NCI-H2171 (cell line): Measurements from ENCODE around the gene FKRP.
A peak's percentile ranks its signal among the peaks of the same experiment; 100 is the strongest.
"Not testable (repeated sequence)": the region's sequence is repeated elsewhere in the genome, so short reads cannot be mapped to it uniquely, and the experiment has no call there.

Source experiments
- DNase-seq: peaks from one replicate; lab custom pipeline; 2025; lab: John Stamatoyannopoulos, UW

The FKRP gene

DNA sequence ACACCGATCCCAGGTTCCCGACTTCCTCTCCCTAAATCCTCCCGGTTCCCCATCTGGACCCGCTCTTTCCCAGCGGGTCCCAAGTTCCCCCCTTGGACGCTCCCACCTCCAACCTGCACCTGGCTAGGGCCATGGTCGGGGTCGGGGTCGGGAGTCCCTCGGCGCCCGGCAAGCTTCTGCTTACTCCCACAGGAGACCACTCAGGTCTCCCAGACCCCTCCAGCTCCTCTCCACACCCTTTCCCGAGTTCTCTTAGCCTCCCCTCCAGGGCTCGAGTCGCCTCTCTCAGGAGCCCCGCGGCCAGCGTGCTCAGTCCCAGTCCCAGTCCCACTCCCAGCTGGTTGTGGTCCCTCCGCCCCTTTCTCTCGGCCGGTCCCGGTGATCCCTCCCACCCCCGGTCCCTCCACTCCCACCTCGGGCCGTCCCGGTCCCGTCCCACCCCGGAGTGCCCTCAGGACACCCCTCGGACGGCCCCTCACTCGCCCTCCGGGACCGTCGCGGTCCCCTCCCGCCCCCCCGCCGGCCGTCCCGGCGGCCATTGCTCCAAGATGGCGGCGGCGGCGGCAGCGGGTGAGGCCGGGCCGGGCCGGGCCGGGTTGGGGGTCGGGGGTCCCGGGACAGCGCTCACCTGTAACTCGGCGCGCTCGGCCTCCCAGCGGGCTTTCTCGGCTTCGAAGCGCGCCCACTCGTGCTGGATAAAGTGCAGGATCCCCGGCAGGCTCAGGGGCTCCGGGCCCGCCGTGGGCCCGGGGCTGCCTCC is at the start of gene FKRP:
Gene FKRP (plus strand): TSS at position 537 of the 760 bp plus-strand sequence. CDS start 9,394 bp downstream, outside the sequence.
- no peak for DNase-seq

- DNase-seq = no peak
These were observed 49.0 kb upstream of the FKRP start for GRCh38 chr19:46696866-46697203.

DNA sequence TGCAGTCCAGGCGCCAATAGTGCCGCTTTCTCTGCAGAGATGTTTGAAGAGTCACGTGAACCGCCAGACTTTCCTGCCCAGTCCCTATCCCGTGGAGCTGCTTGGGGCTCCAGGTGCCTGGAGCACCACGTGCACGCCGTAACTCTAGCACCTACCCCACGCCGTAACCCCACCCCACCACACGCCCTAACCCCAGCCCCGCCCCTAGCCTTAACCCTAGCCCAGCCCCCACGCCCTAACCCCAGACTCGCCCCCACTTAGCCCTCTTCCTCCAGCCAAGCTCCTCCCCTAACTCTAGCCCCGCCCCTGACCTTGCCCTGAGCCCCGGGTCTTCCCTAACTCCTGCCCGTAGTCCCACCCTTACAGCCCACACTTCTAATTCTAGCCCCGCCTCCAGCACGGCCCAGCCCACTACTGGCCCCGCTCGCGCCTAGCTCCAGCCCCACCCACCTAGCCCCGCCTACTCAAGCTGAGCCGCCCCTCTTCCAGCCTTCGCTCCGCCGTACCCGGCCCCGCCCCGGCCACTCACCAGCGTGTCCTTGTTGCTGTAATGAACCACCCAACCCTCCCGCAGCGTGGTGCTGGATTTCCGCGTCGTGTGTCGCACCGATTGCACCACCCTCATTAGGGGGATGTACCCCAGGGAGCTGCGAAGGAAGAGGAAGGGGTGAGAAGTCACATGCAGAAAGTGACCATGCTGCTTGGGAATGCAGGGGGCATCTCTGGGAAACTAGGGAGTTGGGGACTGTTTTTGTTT is 48.5 kb upstream of the FKRP start:
- DNase-seq = peak; percentile 78

- DNase-seq = no peak
These were observed 47.2 kb upstream of the FKRP start for GRCh38 chr19:46698395-46699321.

- DNase-seq = no peak
These were observed 45.2 kb upstream of the FKRP start for GRCh38 chr19:46700704-46701103.

DNA sequence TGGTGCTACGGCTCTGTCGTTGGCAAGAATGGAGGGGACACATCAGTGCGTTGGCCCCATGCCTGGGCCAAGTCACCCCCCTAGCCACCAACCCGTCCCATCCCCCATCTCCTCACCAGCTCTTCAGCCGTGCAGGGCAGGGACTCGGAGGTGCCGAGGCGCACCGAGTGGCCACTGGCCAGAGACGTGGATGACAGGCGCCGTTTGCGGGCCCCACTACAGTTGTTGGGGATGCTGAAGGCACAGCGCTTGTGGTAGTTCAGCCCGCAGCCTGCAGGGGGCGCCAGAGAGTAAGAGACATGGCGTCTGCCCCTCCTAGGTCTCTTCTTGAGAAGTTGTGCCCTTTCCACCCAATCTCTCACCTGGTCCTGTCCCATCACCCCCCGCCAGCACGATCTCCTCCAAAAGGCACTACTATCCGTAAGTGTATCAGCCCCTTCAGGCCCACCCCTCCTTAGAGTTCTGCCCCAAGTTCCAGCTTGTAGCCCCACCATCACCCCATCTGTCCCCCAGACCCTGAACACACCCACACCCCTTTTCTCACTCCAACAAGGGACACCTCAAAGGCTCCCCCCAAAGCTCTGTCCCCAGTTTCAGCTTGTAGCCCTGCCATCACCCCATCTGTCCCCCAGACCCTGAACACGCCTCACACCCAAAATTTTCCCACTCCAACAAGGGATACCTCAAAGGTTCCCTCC is 41.3 kb upstream of the FKRP start:
- DNase-seq = no peak

DNA sequence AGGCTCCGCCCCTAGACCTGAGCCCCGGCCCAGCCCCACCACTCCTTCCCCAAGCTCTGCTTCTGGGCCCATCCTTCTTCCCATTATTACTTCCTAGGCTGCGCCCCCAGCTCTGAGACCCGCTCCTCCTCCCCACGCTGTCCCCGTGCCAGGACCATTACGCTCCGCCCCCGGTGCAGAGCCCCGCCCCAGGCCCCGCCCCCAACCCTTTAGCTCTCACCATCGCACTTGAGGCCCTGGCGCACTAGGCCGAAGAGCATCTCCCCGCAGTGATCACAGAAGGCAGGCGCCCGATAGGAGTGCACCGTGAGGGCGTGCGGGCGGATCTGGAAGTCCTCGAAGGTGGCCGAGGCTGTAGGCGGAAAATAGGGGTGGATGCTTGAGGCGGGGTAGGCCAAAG is 35.2 kb upstream of the FKRP start:
- no peak for DNase-seq

- DNase-seq = not testable (repeated sequence)
These were observed 33.0 kb upstream of the FKRP start for GRCh38 chr19:46712768-46713338.

DNA sequence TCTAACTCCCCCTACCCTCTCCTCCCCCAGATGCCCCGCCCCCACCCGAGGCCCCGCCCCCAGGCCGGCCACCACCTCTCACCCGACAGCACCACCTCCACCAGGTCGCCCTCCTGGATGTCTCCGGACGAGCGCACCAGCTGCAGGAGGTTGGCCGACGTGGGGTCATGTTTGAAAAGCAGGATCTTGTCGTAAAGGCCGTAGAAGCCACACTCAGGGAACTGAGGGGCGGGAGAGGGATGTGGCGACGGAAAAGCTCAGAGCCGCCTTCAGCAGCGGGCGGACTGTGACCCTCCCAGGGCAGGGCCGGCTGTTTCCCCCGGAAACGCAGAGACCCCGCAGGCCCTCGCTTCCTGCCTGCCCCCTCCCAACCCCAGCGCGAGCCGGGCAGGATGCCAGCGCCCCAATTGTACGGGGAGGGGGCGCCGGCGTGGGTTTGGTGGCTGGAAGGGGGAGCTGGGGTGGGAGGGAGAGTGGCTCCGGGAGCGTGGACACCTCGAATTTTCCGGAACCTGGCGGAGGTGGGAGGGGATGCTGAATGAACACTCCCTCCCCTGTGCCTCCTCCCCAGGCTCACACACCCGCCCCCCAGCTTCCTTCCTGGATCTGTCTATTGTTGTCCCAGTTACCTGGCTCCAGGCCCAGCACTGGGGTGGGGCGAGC is 31.9 kb upstream of the FKRP start:
- DNase-seq = peak; percentile 80

DNA sequence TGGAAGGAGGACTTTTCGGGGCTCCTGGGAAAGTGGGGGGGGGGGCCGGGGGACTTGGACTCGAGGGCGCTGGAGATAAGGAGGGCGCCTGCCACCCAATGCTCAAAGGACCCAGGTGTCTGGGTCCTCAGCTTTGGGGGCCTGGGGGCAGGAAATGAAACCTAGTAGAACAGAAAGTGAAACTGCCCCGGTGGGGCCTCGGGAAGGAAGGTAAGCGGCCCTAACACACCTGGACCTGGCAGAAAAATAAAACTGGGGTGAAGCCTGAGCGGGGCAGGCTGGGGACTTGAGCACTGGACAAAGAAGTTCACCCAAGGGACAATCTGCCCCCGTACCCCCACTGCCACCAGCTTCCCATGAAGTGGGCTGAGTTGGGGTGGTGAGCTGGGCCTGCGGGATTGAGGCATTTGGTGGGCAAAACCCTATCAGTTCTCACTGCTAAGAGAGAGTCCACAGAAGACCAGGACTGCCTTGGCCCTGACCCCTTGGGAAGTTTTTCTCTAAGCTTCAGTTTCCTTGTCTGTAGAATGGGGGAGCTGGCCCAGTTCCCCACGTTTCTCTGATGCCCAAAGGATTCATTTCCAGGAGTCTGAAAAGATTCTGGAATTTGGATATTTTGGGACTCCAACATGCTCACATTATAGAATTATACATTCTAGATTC is 31.3 kb upstream of the FKRP start:
- no peak for DNase-seq

- DNase-seq = no peak
These were observed 30.3 kb upstream of the FKRP start for GRCh38 chr19:46715620-46715974.

- no peak for DNase-seq
These were observed 29.7 kb upstream of the FKRP start for GRCh38 chr19:46715975-46716671.

DNA sequence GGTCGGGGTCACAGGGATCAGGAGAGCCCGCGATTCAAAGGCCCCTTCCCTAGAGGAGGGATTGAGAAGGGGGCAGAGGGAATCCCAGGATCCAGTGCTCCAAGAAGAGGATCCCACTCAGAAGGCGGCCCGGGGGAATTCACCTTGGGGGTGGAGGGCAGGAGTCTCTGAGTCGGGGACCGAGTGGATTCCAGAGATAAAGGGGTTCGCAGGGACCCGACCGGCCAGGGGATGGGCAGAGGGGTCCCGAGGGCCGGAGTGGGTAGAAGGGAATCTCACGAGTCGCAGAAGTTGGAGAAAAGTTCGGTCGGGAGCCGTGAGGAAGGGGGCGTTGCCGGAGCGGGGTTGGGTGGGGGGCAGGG is 29.2 kb upstream of the FKRP start:
- no peak for DNase-seq

DNA sequence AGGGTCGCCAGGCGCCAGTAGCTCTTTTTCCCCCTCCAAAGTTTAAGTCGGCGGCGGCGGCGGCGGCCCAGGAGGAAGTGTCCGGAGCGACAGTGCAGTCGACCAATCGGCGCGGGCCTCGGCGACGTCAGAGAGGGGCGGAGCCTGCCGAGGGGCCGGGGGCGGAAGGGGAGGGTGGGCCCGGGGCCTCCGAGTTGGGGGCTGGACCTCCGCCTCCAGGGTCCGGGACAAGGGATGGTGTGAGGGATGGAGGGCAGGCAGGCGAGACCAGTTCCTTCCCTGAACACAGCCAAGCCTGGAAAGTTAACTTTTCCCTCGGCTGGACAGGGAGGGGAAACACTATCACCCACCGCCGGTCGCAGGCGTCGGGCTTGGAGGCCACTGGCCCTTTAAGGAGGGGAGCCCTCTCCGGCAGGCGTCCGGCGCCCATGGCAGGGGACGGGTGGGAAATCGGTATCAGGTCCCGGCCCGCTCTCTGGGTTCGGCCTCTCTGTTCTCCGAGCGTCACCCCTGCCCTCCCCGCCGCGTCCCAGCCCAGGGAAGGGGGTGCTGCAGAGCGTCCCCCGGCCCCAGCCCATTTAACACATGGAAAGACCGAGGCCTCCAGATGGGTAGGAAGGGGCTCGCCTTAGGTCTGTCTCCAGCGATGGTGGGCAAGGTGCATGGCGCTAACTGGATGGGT is 28.7 kb upstream of the FKRP start, which contains the start of gene PRKD2:
Gene PRKD2 (minus strand): TSS at position 81 of the 682 bp plus-strand sequence. CDS start 744 bp downstream, outside the sequence.
- peak; percentile 58 for DNase-seq

DNA sequence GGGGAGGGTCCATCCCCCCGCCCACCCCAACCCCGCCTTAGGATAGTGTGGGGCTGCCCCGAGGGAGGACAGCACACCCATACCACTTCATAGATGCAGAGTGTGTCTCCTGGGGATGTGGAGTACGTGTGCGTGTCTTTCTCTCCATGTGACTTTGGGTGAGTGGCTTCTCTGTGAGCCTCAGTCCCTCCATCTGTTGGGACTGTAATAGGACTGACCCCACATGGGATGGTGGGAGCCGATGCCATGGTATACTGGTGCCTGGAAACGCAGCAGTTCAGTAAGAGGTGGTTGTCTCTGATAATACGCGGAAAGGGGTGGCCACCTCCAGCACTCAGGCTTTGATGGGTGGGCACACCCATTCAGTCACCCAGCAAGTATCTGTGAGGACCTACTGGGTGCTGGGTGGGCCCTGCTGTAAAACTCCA is 28.1 kb upstream of the FKRP start:
- DNase-seq = no peak

DNA sequence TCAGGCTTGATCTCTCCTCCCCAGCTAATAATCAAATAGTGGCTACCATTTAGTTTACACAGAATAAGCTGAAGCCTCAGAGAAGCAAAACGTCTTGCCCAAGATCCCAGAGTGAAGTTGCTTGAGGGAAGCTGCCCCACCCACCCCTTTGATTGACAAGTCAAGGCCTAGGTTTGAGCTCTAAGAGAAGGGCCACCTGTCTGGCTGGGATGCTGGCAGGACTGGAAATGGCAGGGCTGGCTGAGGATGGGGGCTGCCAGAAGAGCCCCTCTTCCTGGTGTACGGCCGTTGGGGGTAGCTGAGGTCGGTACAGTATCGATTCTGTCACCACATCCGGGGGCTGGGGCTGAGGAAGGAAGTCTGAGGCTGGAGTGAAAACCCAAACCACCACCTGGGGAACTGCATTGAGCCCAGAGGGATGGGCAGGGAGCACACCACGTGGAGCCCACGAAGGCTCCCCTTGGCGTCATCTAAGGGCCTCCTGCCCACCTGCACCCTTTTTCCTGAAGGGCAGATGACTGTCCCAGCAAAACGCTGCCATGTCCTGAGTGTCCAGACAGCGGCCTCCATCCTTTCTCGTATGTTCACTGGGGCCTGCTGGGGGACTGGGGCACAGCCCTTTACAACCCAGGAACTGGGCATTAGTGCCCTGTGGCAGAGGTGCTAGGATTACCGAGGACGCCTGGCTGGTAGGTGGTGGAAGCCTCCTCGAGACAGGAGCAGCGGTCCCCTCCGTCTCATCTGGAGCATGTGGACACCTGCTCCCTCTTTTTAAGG is 27.5 kb upstream of the FKRP start:
- DNase-seq = no peak

DNA sequence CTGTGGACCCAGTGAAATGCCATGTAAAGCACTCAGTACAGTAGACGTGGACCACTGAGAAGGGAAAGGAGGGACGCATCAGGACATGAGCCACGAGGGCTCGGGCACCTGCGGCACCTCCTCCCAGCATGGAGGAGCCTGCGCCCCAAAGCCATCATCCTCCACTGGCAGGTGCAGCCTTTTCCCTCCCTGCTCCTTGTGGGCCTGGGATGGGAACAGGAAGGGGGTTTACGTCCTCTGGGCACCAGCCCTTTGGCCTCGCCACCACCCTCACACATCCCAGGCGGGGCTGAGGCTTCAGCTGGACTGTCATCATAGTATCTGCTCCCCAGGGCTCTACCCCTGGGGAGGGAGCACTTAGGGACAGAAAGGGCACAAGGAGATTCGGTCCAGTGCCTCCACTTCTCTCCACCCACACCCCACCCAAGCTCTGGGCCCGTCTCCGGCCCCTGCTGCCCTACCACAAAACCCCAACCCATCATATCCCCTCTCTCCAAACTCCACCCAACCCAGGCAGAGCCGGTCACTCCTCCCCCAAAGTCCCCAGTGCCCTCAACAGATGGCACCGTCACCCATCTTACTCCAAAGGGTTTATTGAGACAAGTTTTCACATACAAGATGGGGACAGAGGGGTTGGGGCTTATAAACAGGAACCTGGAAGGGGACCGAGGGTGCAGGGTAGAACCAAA is 26.8 kb upstream of the FKRP start:
- no peak for DNase-seq
